Stimulated activated CD8-positive, alpha-beta memory T cell treated with anti-CD3 and anti-CD28 coated beads, Interleukin-7, amount 100 ng/mL, for 48 hours (primary cell): ENCODE results near the gene ZNF142.

Experiments
- DNase-seq, 2 donors: peaks; one replicate each; pipeline ENCODE4 v3.0.0-alpha.2; 2020; ENCODE audit warnings: low read depth in 1 of 2; ENCODE audit errors: extremely low read depth in 1 of 2

ZNF142 gene, protein sequence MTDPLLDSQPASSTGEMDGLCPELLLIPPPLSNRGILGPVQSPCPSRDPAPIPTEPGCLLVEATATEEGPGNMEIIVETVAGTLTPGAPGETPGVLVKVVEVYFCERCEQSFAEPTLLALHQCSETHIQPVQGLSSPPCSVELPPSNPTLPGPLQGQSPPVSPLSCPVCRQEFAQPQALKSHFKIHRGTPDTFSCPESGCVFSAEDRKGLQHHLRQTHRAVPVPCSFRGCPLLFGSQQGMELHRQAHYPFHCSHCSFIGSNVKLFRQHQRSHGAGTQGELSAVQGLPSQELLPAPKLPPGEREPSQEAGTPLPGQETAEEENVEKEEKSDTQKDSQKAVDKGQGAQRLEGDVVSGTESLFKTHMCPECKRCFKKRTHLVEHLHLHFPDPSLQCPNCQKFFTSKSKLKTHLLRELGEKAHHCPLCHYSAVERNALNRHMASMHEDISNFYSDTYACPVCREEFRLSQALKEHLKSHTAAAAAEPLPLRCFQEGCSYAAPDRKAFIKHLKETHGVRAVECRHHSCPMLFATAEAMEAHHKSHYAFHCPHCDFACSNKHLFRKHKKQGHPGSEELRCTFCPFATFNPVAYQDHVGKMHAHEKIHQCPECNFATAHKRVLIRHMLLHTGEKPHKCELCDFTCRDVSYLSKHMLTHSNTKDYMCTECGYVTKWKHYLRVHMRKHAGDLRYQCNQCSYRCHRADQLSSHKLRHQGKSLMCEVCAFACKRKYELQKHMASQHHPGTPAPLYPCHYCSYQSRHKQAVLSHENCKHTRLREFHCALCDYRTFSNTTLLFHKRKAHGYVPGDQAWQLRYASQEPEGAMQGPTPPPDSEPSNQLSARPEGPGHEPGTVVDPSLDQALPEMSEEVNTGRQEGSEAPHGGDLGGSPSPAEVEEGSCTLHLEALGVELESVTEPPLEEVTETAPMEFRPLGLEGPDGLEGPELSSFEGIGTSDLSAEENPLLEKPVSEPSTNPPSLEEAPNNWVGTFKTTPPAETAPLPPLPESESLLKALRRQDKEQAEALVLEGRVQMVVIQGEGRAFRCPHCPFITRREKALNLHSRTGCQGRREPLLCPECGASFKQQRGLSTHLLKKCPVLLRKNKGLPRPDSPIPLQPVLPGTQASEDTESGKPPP (N-terminal part only)

DNA sequence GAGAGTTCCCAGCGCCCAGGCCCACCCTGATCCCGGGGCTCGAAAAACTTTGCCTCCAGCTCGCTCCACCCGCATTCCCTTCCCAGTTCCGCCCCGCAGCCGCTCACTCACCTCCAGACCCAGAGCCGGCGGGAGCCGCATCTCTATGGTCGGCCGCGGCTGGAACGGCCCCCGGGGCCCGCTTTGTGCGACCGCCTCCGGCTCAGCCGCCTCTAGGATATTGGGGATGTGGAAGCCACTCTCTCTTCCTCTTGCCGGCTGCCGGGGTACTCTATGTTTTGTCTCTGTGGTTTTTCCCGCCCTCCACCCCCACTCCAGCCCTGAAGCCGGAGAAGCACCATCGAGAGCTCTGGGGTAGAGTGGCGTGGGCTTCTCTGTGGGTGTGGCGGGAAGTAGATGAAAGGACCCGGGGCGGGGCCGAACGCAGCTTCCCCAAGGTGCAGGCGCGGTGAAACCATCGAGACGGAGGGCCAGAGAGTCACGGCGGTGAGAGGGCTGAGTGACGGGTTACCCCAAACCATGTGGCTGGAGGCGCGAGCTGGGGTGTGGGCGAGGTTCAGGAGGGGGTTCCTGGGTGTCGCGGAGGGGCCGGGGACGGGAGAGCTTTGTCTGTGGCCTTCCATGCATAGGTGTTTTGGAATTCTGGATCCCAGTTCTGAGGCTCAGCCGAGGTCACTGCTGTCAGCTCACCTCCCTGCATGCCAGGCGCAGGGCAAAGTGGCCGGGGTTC is at the start of gene ZNF142, which contains the start of gene BCS1L:
ZNF142 (minus strand) TSS at position 366 of the 730 bp plus-strand sequence. CDS start 3,194 bp downstream, outside the sequence.
BCS1L (plus strand) TSS at position 426 of the 730 bp plus-strand sequence. CDS start 1,305 bp downstream, outside the sequence.
- DNase-seq = peak; percentile 88 to 96

GRCh38 chr2:218708086-218708485 is 48.7 kb upstream of the ZNF142 start:
- no peak for DNase-seq

GRCh38 chr2:218703341-218703740 is 43.9 kb upstream of the ZNF142 start:
- DNase-seq = no peak

- DNase-seq = no peak
Measured at GRCh38 chr2:218701806-218702205, 42.4 kb upstream of the ZNF142 start.

- DNase-seq = no peak
Measured at GRCh38 chr2:218698885-218699284, 39.5 kb upstream of the ZNF142 start.

- no peak for DNase-seq
Measured at GRCh38 chr2:218694405-218695145, 35.2 kb upstream of the ZNF142 start.

GRCh38 chr2:218691234-218691633 is 31.8 kb upstream of the ZNF142 start:
- no peak for DNase-seq

DNA sequence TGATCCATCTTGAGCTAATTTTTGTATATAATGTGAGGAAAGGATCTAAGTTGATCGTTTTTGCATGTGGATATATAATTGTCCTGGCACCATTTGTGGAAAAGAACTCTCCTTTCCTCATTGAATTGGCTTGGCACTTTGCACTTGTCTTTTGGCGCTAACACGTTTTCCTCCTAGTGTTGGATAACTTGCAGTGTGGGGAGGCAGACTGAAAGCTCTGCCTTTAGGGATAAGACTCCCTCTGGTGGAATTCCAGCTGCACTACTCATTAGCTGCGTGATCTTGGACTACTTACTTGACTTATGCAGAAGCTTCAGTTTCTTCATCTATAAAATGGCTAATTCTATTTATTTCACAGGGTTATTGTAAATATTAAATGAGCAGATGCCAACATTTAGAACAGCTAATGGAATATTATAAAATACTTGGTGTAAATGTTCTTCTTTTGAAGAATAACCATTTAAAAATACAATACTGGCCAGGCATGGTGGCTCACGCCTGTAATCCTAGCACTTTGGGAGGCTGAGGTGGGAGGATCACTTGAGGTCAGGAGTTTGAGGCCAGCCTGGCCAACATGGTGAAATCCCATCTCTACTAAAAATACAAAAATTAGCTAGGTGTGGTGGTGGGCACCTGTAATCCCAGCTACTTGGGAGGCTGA is 28.1 kb upstream of the ZNF142 start:
- peak in 1 of 2 donors; percentile 14 for DNase-seq

DNA sequence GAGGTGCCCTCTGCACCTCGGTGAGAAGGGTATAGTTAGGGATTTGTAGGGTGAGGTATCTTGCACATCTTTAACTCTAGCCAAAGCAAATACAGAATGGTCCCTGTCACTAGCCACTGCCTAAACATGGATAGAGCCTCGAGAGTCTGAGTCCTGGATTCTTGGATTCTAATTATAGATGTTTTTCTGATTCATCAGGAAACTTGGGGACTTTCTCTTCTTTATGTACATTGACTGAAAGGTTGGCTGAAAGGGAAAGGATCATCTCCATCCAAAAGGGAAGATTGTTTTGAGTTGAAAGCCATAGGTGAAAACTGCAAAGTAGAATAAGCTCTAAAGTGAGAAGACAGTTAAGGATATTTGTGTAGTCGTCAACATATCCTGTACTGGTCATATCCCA is 20.6 kb upstream of the ZNF142 start:
- DNase-seq = no peak

GRCh38 chr2:218679119-218679518 is 19.7 kb upstream of the ZNF142 start:
- no peak for DNase-seq

- DNase-seq = peak; percentile 73 to 79
Measured at GRCh38 chr2:218671654-218672566, 12.5 kb upstream of the ZNF142 start, which contains the start of the genes RNF25 and STK36. RNF25 (minus strand) TSS chr2:218672002; CDS start chr2:218671970, 32 bp downstream. STK36 (plus strand) TSS chr2:218672086; CDS start chr2:218672830, 744 bp downstream.

GRCh38 chr2:218671097-218671653 is 11.8 kb upstream of the ZNF142 start:
- DNase-seq = no peak

DNA sequence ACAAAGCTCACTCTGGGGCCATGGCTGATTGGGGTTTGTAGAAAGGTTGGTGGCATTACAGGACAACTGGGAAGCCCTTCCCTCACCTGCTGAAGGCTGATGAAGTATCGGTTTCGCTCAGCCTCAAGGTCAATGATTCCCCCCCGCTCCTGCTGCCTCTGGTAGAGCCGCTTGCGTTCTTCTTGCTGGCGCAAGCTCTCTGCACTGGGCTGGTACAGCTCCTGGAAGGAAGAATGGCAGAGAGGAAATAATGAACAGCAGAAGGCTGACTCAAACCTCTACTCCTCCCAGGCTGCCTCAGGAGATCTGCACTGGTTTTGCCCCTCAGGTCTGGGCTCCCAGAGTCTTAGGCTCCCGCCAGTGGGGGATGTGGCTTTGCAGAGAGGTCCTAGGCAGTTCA is 5.2 kb upstream of the ZNF142 start:
- DNase-seq = no peak

DNA sequence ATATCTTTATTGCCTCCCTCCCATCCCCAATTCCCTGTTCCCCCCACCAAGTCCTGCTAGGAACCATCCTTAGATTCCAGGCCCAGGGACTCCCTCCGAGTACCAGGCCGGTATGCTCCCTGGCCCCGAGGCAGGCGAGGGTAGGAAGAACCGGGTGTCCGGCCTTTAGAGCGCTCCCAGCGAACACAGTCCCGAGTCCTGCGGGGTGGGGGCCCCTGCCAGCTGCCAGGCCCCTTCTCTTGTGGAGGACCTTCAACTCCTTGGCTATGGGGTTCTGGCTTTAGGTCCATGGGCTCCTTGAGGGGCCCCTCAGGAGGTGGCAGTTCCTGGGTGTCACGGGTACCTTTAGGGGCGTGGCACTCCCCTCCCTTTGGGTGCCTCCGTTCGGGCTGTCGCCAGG is 4.5 kb upstream of the ZNF142 start:
- DNase-seq = no peak

GRCh38 chr2:218662827-218663226 is 3.4 kb upstream of the ZNF142 start:
- DNase-seq = no peak

DNA sequence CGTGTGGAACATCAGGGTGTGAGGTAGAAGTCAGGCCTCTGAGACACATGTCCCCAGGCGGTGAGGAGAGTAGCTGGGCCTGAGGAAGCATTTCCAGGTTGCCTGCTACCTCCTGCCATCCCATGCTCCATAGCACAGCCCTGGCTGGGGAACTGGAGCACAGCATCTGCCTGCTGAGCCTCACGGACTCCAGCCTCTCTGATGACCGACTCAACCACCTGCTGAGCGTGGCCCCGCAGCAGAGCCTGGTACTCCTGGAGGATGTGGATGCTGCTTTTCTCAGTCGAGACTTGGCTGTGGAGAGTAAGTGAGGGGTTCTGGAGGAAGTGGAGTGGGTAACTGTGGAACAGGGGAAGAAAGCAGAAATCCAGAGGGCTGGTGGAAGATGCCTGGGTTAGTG is 3.0 kb upstream of the ZNF142 start:
- DNase-seq = no peak

DNA sequence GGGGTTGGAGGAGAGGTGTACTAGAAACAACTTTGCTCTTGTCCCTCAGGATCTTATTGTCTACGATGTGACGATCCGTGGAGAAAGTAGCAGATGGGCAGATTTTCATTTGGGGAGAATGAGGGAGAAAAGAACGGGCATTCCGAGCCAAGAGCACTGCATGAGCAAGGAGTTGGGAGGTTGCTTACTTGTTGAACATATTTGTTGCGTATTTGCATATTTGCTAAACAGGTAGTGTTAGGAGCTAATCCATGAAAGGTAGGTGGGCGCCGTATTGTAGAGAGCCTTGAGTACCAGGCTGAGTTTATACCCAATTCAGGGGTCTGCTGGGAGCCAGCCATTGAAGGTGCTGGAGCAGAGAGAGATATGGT is 550 bp upstream of the ZNF142 start:
- no peak for DNase-seq
